Measurements from ENCODE around the gene IGFBP2. TPM values are rescaled to one million over a fixed set of nuclear protein-coding genes. Genes with fewer than 3 reads are reported as not detected.

The IGFBP2 gene
- total RNA-seq, 1 experiment from 2014 or later, result 5.3 TPM

DNA sequence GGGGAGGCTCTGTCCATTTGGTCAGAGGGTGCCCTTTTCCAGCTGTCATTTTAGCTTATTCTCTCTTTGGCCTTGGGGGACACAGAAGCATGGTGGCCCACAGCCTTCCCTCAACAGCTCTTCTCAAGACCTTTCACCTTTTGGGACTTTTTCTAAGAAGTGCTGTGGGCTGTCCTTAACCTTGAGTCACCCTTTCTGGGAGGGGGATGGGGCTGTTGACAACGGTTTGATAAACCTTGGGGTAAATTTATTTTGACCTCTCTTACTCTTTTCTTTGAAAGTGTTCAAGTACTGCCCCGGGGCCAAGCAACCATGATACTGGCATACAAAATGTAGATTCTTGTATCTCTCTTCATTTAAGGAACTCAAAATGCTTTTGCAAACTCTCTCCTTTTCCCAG is 48.5 kb downstream of the IGFBP2 start:
- no peak for DNase-seq (ENCODE audit: low read depth)

DNA sequence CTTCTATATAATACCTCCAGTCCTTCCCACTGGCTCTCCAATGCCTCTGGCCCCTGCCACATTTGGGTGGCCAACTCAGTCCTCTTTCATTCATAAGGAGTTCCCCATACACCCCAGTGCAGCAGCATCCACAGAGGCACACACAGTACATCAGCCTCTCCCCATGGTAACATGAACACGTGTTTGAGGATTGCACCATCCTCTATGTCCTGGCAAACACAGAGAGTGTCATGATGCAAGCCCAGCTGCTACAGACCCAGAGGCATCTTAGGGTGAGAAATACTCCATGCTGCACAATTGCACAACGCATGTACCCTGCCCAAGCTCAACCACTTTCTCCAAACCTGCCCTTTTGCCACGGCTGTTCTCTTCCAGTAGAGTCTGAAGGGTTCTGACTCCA is 50.6 kb downstream of the IGFBP2 start:
- peak; percentile 18 for DNase-seq (ENCODE audit: low read depth)

DNA sequence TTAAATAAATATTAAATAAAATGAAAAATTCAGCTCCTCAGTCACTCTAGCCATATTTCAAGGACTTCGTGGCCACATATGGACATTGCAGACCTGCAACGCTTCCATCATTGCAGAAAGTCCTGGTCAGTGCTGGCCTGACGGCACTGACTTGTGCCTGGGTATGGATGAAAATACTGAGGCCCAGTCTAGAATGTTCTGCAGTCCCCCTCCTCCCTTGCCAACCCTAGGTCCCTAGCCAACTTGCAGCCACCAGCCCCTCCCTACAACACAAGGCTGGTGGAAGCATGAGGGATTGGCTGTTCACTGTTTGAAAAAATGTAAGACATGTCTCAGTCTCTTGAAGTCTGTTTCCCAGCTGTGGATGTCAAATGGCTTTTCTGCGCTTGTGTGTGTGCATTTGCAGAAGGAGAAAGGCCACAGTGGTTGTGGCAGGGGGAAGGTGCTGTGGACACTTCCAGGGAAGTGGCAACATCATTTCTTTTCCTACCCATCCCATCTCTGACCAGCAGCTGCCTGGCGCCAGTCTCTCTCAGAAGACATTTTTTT is 52.2 kb downstream of the IGFBP2 start:
- DNase-seq (ENCODE audit: low read depth), result no peak

DNA sequence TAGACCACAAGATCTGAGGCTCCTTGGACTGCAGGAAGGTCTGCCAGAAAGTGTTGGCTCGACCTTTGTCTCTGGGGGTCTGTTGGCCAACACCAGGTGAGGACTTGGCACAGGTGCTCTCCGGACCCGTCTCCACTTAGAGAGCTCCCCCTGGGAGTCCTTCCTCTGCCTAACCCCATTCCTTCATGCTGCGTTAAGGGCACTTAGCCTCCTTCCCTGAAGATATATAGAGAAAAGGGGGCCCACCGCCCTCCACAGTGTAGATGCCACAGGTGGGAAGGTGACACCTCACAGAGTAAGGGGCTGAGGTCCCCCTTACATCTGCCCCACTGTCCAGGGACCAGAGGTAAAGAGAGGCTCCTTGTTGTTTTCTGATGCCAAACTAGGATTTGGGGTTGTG is 53.9 kb downstream of the IGFBP2 start:
- DNase-seq (ENCODE audit: low read depth), result no peak

DNA sequence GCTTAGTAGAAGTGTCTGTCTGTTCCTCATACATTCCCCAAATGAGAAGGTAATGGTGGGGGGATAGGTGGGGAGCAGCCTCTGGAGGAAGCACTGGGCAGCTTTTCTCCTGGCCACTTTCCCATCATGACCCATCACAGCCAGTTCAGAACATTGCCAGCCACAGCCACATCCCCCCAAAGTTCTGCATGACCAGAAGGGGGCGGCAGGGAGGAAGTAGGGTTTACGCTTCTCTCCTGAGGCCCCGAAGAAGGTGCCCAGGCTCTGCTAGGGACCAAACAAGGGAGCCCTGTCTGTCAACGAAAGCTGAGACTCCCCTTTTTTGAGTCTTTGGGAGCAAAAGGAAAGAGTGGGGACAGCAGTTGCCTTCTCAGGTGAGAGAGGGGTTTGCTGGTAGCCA is 54.4 kb downstream of the IGFBP2 start:
- DNase-seq (ENCODE audit: low read depth), result no peak

DNA sequence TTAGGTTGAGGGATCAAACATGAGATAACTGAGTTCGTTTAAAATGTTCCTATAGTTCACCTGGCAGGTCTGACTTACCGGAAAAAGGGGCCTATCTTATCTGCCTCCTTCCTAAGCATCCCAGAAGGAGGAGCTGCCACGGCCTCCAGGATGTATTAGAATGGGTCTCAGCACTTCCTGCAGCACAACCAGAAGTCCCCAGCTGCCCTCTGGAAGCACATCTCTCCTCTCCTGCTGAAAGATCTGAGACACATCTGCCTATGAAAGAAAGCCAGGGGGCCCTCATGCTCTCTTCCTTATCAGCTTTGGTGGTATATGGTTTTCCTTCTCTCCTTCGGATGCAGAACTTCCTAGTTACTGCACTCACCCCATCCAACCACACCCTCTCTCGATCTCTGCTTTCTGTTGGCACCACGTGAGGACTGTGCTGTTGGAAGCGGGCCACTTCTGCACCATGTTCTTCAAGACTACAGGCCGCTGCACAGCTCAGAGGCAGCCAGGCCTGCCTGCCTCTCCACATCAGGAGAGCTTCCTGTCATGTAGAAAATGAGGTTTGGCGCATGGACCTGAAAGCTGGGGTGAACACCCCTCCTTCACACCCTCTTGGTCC is 55.6 kb downstream of the IGFBP2 start:
- no peak for DNase-seq (ENCODE audit: low read depth)

DNA sequence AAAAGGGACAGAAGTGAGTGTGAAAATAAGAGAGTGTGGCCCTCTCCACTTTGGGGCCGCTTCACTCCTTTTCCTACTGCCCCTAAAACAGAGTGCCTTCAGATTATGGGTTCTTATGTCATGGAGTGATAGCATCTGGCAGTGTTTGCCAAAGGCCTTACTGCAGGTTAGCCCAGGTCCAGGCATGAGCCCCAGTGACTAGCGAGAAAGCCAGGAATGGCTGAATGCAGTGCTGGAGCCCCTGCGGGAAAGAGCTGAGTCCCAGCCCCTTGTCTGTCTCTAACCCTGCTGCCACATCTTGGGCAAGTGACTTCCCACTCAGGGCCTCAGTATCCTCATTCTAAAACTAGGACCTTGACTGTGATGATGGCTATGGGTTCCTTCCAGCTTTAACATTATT is 56.2 kb downstream of the IGFBP2 start:
- no peak for DNase-seq (ENCODE audit: low read depth)

DNA sequence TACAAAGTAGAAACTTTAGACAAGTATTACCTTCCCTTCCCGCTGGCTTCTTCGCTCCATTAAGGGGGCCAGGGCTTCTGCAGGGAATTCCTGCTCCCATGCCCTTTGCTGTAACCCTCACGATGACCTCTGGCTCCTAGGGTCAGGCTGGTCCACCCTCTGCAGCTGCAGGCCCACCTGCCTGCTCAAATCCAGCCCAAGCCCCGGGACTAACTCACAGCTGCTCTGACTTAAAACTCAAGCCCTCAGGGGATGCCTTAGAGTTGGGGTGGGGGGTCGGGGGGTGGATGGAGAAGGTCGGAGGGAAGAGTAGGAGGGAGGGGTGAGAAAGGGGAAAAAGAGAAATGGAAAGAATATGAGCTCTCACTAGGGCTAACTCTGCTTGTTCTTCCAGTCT is 57.2 kb downstream of the IGFBP2 start:
- DNase-seq (ENCODE audit: low read depth), result no peak

DNA sequence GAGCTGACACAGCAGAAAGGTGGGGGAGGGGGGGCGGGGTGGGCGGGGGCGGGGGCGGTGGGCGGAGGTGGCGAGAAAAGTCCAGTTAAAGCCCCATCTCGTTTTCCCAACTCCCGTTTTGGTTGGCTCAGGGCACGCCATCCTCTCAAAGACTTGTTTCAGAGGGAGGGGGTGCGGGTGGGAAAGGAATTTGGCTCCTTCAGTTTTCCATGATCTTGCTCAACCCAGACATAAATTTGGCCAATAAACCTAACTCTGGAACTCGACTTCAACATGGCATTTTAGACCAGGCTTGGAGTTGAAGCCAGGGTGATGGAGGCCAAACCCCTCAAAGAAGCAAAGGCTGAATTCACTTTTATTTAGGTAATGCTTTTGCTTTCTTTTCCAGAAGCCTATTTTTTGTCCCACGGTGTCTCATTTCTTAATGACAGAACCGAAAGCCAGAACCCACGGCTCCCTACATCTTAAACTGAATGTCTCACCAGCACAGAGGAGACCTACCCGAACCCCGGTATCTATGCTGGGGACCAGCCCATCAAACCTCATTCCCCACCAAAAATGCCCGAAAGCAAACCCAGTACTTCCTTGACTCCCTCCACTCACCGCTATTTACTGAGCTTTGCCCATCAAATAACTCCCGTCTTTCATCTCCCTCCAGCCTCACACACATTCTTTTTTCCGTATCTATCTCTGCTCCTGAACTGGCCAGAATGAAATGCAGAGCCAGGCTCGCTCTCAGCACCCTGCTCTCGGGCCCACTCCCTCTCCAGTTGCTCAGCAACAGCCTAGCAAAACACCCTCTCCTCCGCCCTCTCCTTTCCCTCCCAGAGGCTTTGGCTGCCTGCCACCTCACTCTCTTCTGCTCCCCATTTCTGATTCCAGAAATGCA is 57.9 kb downstream of the IGFBP2 start:
- no peak for DNase-seq (ENCODE audit: low read depth)

DNA sequence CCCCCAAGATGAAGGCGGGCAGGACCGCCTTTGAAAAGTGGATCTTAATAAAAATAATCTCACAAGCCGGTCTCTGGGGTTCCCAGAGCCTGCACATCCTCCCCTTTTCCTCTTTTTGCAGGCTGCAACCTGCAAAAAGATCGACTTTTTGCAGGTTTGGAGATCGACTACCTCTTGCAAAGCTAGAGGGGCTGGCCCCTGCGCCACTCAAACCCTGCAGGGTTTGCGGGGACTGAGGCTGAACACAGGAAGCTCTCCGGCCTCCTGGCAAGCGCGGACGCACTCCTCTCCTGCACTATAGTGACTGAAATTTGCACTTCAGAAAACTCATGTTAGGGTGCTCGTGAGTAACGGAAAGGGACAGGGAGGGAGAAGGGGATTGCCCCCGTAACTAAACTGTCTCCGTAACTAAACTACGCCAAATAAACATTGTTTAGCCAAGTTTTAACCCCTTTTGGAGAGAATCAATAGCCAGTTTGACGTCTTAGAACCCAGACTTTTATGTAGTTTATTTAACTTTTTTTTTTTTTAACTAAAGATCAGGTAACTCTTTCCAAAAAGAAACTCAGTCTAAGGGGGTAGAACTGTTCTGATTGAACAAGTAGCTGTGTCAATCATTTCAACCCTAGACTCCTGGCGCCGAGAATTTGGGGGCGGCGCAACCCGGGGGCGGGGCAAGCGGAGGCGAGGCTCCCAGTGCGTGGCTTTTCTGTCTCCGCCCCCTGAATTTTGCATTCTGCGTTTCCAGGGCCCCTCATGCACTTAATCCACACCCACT is 59.6 kb downstream of the IGFBP2 start:
- DNase-seq (ENCODE audit: low read depth), result no peak

DNA sequence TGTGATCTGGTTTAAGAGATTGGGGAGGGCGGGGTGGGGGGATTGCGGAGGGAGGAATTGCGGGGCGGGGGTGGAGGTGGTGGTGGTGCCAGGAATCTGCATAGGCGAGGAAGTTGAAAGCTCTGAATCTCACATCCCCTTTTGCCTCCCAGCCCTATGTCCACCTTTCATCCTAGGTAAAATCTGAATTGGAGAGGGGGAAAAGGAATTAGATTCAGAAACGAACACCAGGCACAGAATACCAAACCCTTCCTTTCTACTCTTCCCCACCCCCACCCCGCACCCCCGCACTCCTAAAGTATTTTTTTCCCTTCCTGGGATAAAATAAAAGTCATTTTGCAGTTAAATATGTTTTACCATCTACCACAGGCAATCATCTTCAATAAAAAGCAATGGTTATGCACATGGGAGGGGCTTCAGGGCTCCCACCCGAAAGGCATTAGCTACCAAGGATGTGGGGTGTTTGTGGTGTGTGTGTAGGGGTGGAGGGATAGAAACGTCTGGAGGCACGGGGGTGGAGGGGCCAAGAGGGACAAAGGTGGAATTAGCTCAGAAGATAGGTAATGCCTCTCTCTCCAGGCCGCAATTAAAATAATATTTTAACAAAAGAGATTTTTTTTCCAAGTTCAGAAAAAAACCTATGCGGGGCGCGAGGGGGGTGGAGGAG is 60.3 kb downstream of the IGFBP2 start:
- no peak for DNase-seq (ENCODE audit: low read depth)

DNA sequence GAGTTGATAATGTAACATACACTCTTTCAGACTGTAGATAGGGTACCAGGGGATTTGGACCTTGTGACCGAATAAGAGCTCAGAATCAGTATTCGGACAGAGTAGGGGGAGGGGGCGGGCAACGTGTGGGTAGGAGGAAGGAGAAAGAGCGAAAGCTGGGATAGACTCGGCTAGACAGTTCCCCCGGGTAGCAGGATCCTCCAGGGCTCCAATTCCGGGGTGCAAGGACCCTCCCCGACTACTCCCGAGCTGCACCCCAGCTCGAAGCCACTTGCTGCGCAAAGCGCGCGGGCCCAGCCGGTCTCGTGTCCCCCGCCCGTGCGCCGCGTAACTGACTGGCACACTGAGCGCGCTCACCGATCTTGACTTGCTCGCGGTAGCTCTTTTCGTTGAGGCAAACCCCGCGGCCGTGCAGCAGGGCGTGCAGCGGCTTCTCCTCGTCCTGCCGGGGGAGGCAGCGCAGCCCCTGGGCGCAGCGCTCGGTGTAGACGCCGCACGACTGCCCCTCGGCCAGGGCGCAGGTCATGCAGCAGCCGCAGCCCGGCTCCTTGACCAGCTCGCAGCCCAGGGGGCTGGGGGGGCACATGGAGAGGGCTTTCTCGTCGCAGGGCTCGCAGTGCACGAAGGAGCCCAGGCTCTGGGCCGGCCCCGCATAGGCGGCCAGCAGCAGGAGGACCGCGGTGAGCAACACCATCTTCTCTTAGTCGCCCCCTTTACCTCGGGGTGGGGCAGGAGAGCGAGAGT is 61.0 kb downstream of the IGFBP2 start:
- no peak for DNase-seq (ENCODE audit: low read depth)

DNA sequence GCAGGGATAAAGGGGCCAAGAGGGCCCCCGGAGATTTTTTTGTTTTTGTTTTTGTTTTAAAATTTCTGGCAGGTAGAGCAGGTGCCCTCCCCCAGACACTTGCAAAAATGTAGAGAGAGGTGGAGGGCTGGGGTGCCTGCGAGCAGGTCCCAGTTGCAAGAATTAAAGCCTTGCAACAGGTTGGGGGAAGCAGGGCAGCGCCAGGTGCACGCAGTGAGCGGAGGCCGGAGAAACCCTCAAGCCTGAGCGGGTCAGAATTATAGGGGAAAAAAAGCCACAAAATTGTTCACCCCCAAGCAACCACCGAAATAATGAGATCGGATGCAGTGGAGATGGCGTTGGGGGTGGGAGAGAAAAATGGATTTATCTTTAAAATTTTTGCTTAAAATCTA is 61.6 kb downstream of the IGFBP2 start:
- DNase-seq (ENCODE audit: low read depth), result no peak

DNA sequence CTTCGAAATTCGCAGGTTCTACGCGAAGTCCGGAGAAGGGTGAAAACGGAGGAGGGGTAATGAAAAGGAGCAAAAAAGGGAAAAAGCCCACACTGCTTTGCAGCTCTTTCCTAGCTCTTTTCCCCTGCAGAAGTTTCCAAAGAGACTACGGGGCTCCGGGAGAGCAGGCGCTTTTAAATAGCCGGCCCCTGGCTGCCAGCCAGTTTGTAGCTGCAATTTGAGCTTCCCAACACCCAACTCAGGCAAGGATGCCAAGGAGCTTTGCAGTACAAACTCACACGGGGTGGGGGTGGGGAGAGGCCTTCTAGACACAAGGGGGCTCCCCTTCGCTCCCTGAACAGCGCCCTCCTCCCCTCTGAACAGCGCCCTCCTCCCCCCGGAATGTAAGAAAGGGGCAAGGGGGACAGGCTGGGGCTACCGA is 62.2 kb downstream of the IGFBP2 start, which contains the start of gene IGFBP5:
IGFBP5 (minus strand) TSS at position 149 of the 421 bp plus-strand sequence. CDS start 774 bp downstream, outside the sequence.
- DNase-seq (ENCODE audit: low read depth), result peak; percentile 36

DNA sequence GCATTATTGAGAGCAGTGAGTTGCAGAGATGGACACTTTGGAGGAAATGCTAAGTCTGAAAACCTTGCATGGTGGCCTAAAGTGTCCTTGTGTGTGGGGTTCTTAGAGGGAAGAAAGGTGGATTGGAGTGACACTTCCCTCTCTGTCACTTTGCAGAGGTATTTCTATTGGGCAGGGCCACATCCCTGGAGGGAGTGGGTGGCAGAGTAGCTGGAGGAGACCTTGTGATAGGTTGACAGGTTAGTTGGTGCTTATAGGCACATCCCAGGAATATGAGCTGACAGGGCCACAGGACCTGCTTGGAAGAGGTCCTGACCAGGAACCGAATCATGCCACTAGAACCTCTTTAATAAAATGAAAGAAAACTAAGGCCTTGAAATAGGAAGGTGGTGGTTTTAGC is 63.1 kb downstream of the IGFBP2 start:
- no peak for DNase-seq (ENCODE audit: low read depth)

DNA sequence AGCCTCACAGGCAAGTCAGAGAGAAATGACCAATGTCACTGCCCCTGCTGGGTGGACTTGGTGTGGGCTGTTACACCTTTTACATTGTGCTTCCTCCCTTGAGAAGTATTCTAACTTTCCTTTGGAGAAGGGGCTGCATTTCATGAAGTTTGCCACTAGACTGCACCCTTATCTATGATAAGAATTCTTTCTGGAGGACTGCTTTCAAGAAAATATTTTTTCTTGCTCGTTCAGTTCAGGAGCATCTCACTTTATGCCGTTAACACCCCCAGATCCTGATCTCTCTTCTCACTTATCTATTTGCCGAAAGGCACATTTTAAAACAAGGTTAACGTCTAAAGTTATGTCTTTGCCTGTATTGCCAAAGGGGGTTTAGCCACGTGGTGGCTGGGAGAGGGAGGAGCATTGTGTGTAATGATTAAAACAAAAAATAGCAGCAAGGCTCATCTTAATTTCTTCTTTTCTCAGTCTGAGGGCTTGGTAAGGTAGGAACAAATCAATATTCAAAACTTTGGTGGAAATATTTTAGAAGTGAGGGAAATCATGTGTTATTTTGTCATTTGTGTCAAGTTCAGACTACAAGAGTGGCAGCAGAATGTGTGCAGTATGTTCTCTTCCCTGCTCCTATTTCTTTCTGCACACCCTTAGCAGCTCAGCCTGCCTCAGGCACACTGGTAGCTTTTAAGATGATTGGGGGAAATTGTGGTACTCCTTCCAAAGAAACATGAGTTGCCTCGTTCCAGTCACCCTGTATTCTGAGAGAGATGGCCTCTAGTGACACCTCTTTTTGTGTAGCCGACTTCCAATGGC is 63.7 kb downstream of the IGFBP2 start:
- peak; percentile 59 for DNase-seq (ENCODE audit: low read depth)

DNA sequence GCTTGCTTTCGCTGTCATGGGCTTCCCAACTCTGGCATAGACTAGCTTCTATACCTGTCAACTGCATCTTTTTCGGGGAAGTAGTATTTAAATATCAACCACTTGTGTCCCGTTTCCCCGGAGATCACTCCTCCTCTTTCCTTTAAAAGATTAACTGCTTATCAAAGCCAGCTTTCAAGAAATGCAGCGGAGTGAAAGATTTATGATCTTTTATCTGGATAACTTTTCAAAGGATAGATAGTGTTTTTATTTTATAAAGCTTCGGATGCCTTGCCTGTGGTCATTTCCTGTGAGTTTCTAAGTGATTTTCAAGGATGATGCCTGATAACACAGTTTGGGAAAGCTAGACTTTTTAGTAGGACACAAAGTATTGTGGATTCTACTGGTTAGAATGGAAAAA is 65.1 kb downstream of the IGFBP2 start:
- no peak for DNase-seq (ENCODE audit: low read depth)

DNA sequence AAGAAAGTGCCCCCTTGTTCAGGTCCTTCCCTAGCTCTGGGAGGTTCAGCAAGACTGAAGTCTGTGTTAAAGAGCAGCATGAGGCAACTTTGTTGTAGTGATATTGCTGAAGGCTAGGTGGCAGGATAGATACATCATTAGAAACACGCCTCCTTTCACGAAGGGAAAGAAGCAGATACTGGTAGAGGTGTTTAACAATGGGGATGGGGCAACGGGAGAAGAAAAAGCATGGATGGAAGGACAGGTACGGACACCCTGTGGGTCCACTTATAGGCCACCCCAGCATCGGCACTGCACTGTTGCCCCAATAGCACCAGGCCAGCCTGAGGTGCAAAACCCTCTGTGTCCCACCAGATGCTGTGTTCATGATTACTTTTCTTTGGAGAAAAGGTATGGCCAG is 65.7 kb downstream of the IGFBP2 start:
- peak; percentile 66 for DNase-seq (ENCODE audit: low read depth)

DNA sequence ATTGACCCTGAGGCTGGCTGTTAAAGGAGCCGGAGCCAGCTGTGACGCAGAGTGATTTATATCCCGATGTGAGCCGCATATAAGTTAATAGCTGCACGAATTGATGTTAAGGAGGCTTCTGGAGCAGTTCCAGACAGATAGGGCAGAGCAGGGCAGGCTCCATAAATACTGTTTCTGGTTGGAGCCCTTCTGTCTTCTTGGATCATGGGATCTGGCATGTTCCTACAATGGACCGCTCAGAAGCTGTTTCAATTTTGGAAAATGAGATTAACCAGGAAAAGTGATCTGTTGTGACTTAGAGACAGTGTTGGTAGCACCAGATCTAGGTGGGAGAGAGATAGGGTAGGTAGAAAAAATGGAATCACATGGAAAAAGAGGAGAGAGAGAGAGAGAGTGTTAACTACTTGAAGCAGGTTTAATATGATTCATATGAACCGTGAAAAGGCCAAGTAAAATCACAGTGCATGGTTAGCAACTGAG is 66.9 kb downstream of the IGFBP2 start:
- no peak for DNase-seq (ENCODE audit: low read depth)

Measured in HT1080 (cell line).